LNCAP (cell line): ENCODE results near the gene HTR2C.

Source experiments
- TF ChIP-seq, protein P1 (sequence below): fragments of 450-650 bp; IDR thresholded peaks from 2 replicates; pipeline ENCODE4 v1.5.1; 2017; ENCODE audit warnings: mild to moderate bottlenecking

HTR2C gene

DNA sequence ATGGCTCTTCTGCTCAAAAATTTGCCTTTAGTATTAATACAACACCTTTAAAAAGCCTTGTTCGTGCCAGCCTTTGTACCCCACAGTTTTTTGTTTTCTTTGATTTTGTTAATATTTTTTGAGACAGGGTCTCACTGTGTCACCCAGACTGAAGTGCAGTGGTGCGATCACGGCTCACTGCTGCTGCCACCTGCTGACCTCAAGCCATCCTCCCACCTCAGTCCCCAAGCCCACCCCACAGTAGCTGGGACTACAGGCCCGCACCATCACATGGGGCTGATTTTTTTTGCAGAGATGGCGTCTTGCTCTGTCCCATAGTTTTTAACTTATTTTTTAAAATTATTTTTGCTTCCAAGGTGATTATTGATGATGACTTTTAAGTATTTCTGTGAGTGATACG lies 134.0 kb downstream of the HTR2C start:
- TF ChIP-seq, protein P1, sequence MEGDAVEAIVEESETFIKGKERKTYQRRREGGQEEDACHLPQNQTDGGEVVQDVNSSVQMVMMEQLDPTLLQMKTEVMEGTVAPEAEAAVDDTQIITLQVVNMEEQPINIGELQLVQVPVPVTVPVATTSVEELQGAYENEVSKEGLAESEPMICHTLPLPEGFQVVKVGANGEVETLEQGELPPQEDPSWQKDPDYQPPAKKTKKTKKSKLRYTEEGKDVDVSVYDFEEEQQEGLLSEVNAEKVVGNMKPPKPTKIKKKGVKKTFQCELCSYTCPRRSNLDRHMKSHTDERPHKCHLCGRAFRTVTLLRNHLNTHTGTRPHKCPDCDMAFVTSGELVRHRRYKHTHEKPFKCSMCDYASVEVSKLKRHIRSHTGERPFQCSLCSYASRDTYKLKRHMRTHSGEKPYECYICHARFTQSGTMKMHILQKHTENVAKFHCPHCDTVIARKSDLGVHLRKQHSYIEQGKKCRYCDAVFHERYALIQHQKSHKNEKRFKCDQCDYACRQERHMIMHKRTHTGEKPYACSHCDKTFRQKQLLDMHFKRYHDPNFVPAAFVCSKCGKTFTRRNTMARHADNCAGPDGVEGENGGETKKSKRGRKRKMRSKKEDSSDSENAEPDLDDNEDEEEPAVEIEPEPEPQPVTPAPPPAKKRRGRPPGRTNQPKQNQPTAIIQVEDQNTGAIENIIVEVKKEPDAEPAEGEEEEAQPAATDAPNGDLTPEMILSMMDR: peak; percentile 35; the same call in 1 of the 2 replicates

DNA sequence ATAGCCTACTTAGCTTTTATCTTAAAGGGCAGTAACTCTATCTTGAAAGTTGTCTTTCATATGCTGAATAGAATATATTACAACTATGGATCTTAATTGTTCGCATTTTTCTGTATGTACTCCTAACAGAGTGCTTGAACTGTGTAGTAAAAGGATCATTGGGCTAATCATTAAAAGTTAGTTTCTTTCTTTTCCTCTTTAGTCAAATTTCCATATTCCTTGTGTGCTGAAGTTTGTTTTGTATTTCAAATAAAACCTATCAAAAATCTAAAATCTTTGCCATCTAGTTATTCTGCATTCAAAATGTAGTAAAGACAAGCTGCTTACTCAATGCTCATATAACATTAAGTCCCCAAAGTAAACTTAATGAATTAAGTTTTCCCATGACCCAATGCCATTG lies 182.7 kb downstream of the HTR2C start:
- TF ChIP-seq, protein P1: no peak

DNA sequence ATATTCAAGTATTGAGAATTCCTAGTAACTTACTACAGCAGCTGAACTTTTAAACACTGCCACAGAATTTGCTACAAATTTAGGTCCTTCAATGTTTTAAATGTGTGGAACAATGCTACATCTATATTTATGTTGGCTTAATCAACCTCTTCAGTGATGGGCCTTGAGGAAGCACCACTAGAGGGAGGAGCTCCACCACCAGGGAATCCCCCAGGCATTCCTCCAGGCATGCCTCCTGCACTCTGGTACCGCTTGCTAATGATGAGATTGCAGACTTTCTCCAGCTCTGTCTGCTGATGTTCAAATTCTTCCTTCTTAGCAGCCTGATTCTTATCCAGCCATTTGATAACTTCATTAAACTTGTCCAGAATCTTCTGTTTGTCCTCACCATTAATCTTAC lies 190.8 kb downstream of the HTR2C start:
- TF ChIP-seq, protein P1: no peak

DNA sequence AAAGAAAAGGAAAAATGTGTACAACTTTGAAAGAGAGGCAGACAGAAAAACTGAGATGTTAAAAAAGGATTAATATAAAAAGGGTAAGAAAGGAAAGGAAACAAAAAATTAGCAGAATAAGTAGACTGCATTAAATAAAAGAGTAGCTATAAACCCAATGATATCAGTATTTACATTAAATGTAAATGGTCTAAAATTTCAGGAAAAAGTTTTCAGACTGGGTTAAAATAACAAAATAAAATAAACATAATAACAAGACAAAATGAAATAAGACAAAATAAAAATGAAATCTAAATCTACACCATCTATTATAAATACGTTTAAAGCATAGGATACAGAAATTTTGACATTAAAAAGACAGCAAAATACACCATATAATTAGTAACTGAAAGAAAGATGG lies 199.0 kb downstream of the HTR2C start:
- TF ChIP-seq, protein P1: no peak

DNA sequence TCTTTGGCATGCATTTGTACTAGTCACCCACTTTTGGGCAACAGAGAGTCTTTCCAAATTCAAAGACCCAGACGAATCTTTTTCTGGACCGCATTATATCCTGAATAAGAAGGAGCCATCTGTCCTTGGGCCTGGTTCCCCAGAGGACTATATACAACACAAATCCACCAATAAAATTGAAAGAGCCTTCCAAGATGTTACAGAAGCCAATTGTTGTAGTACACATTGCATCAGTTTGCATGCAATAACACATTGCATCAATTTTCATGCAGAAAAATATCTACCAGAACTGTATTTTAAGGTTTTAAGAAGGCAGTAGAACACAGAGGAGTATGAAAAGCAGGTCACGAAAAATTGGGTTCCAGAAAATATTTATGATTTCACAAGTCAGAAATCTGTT lies 203.2 kb downstream of the HTR2C start:
- TF ChIP-seq, protein P1: no peak

DNA sequence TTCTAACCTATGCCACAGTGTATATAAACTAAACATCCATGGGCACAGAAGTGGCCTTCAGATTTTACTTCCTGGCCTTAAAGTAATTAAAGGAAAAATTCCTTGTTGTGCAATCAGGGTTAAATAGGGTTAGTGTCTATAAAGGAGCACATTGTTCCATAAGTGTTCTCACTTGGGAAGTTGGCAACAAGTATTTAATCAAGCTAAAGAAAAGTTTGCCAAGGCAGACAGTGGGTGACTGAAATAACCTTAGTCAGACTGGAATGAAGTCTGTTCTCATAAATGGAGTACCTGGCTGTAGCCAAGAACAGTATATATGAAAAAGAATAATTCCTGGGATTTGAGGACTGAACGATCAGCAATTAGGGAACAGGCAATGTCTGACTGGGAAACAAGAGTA lies 213.6 kb downstream of the HTR2C start:
- TF ChIP-seq, protein P1: no peak

DNA sequence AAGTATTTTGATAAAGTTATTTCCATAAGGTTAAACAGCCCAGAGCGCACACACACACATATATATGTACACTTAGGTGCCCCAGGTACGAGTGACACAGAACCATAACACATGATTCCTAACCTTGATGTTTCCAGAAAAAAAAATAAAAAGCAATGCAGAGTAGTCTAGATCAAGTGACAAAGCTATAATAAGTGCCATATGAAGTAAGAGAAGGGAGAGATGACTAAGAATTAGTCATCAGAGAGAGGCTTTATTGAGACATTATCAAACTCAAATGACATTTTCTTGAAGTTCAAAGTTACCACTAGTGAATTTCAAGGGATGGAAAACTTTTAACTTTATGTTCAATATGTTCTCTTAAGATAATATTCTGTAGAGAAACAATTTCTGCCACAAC lies 215.0 kb downstream of the HTR2C start:
- TF ChIP-seq, protein P1: no peak

DNA sequence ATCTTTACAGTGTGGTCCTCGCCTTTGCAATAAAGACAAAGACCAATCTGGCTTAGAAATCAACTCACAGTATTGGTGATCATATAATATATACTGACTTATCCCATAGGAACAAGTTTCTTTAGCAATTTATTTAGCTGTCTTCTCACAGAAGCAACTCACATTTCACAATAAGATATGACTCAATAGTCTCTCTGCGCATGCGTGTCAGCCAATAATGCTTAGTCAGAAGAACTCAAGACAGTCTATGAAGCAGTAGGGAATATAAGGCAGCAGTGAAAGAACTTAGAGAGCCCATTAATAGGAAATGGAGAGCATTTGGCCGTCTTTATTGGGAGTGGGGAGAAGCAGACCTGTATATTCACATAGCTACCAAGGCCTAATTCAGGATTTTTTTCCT lies 216.8 kb downstream of the HTR2C start:
- TF ChIP-seq, protein P1: no peak
